Myocyte (in vitro differentiated cells): ENCODE results near the gene MACF1. TPM values are rescaled to one million over a fixed set of nuclear protein-coding genes. Genes with fewer than 3 reads are reported as not detected.

Source experiments
- DNase-seq: peaks from one replicate; pipeline ENCODE4 v3.0.0-alpha.2; 2012; ENCODE audit warnings: low read depth
- total RNA-seq: library from RNA; depleted of rRNA; stranded (reverse); fragments of >200 nt; gene quantifications from 2 replicates; pipeline ENCODE4 v1.2.3, GENCODE V29; 2014

MACF1 gene
- total RNA-seq, 1 donor from 2014 or later: 803 TPM

GRCh38 chr1:39210649-39211048, 6.2 kb downstream of the MACF1 start:
- DNase-seq: no peak

- no peak for DNase-seq
Measured at GRCh38 chr1:39212499-39212898, 8.0 kb downstream of the MACF1 start.

- DNase-seq: no peak
Measured at GRCh38 chr1:39213511-39214002, 9.1 kb downstream of the MACF1 start.

- no peak for DNase-seq
Measured at GRCh38 chr1:39214021-39214713, 9.7 kb downstream of the MACF1 start.

GRCh38 chr1:39214714-39214997, 10.2 kb downstream of the MACF1 start:
- DNase-seq: no peak

GRCh38 chr1:39214998-39215873, 10.7 kb downstream of the MACF1 start:
- DNase-seq: no peak

GRCh38 chr1:39216771-39217170, 12.3 kb downstream of the MACF1 start:
- no peak for DNase-seq

GRCh38 chr1:39220891-39221870, 16.7 kb downstream of the MACF1 start:
- DNase-seq: no peak

GRCh38 chr1:39224295-39224829, 19.9 kb downstream of the MACF1 start:
- DNase-seq: no peak

- no peak for DNase-seq
Measured at GRCh38 chr1:39226836-39227235, 22.3 kb downstream of the MACF1 start.

- no peak for DNase-seq
Measured at GRCh38 chr1:39228252-39228651, 23.8 kb downstream of the MACF1 start.

GRCh38 chr1:39229504-39229903, 25.0 kb downstream of the MACF1 start:
- DNase-seq: no peak

GRCh38 chr1:39230261-39231190, 26.0 kb downstream of the MACF1 start:
- peak; percentile 31 for DNase-seq

- no peak for DNase-seq
Measured at GRCh38 chr1:39236971-39237370, 32.5 kb downstream of the MACF1 start.

GRCh38 chr1:39238476-39238875, 34.0 kb downstream of the MACF1 start:
- DNase-seq: peak; percentile 46

GRCh38 chr1:39239968-39240367, 35.5 kb downstream of the MACF1 start:
- DNase-seq: no peak

- no peak for DNase-seq
Measured at GRCh38 chr1:39243302-39243701, 38.8 kb downstream of the MACF1 start.

- no peak for DNase-seq
Measured at GRCh38 chr1:39250460-39251240, 46.2 kb downstream of the MACF1 start.

GRCh38 chr1:39255222-39255621, 50.7 kb downstream of the MACF1 start:
- no peak for DNase-seq
